ENCODE data around the gene BTNL8.

BTNL8 gene

GRCh38 chr5:180862645-180863044, 36.3 kb upstream of the BTNL8 start:
- Histone ChIP-seq H3K27ac (ENCODE audit: low read depth, low read length) (no peak overlapping the region), H3K9me3 (ENCODE audit: control insufficient read depth in 1 of 2, low read length in 2 of 2) (no peaks in the 10 kb centered on the region), H3K36me3 (ENCODE audit: control insufficient read depth in 1 of 2, insufficient read depth in 2 of 2, low read length in 2 of 2) (peaks cover 0 to 6% of the 10 kb centered on the region in 2 donors), H3K27me3 (ENCODE audit: control insufficient read depth in 1 of 2, insufficient read depth in 2 of 2, low read length in 2 of 2) (no peaks in the 10 kb centered on the region), H3K4me3 (ENCODE audit: low read depth in 1 of 2, low read length in 2 of 2) (no peak overlapping the region), H3K4me1 (ENCODE audit: control insufficient read depth in 1 of 2, insufficient read depth in 2 of 2, low read length in 2 of 2) (peaks cover 18 to 21% of the 10 kb centered on the region in 2 donors), H3K9ac (ENCODE audit: low read depth in 1 of 2, low read length in 2 of 2) (no peak overlapping the region)

GRCh38 chr5:180865981-180866695, 32.8 kb upstream of the BTNL8 start:
- H3K36me3 ChIP-seq (ENCODE audit: control insufficient read depth in 1 of 2, insufficient read depth in 2 of 2, low read length in 2 of 2): no peaks in the 10 kb centered on the region
- H3K27ac ChIP-seq (ENCODE audit: low read depth, low read length): peak overlapping the region; percentile 24
- no peaks in the 10 kb centered on the region for H3K27me3 ChIP-seq (ENCODE audit: control insufficient read depth in 1 of 2, insufficient read depth in 2 of 2, low read length in 2 of 2)
- H3K4me1 ChIP-seq (ENCODE audit: control insufficient read depth in 1 of 2, insufficient read depth in 2 of 2, low read length in 2 of 2): peaks cover 16% of the 10 kb centered on the region in 2 donors
- peak overlapping the region in 1 of 2 donors; percentile 6 for H3K9ac ChIP-seq (ENCODE audit: low read depth in 1 of 2, low read length in 2 of 2)
- H3K9me3 ChIP-seq (ENCODE audit: control insufficient read depth in 1 of 2, low read length in 2 of 2): no peaks in the 10 kb centered on the region
- peak overlapping the region in 1 of 2 donors; percentile 21 for H3K4me3 ChIP-seq (ENCODE audit: low read depth in 1 of 2, low read length in 2 of 2)

- Histone ChIP-seq H3K4me1 (ENCODE audit: control insufficient read depth in 1 of 2, insufficient read depth in 2 of 2, low read length in 2 of 2) (peaks cover 16% of the 10 kb centered on the region in 2 donors), H3K27me3 (ENCODE audit: control insufficient read depth in 1 of 2, insufficient read depth in 2 of 2, low read length in 2 of 2) (no peaks in the 10 kb centered on the region), H3K9me3 (ENCODE audit: control insufficient read depth in 1 of 2, low read length in 2 of 2) (no peaks in the 10 kb centered on the region), H3K4me3 (ENCODE audit: low read depth in 1 of 2, low read length in 2 of 2) (no peak overlapping the region), H3K27ac (ENCODE audit: low read depth, low read length) (no peak overlapping the region), H3K9ac (ENCODE audit: low read depth in 1 of 2, low read length in 2 of 2) (no peak overlapping the region), H3K36me3 (ENCODE audit: control insufficient read depth in 1 of 2, insufficient read depth in 2 of 2, low read length in 2 of 2) (no peaks in the 10 kb centered on the region)
These were observed 32.0 kb upstream of the BTNL8 start for GRCh38 chr5:180866985-180867384.

GRCh38 chr5:180868960-180869359, 30.0 kb upstream of the BTNL8 start:
- Histone ChIP-seq H3K4me1 (ENCODE audit: control insufficient read depth in 1 of 2, insufficient read depth in 2 of 2, low read length in 2 of 2) (peaks cover 11 to 14% of the 10 kb centered on the region in 2 donors), H3K9ac (ENCODE audit: low read depth in 1 of 2, low read length in 2 of 2) (no peak overlapping the region), H3K27ac (ENCODE audit: low read depth, low read length) (no peak overlapping the region), H3K4me3 (ENCODE audit: low read depth in 1 of 2, low read length in 2 of 2) (no peak overlapping the region), H3K36me3 (ENCODE audit: control insufficient read depth in 1 of 2, insufficient read depth in 2 of 2, low read length in 2 of 2) (no peaks in the 10 kb centered on the region), H3K9me3 (ENCODE audit: control insufficient read depth in 1 of 2, low read length in 2 of 2) (no peaks in the 10 kb centered on the region), H3K27me3 (ENCODE audit: control insufficient read depth in 1 of 2, insufficient read depth in 2 of 2, low read length in 2 of 2) (no peaks in the 10 kb centered on the region)

- Histone ChIP-seq H3K4me1 (ENCODE audit: control insufficient read depth in 1 of 2, insufficient read depth in 2 of 2, low read length in 2 of 2) (peaks cover 15 to 16% of the 10 kb centered on the region in 2 donors), H3K9me3 (ENCODE audit: control insufficient read depth in 1 of 2, low read length in 2 of 2) (no peaks in the 10 kb centered on the region), H3K27me3 (ENCODE audit: control insufficient read depth in 1 of 2, insufficient read depth in 2 of 2, low read length in 2 of 2) (no peaks in the 10 kb centered on the region), H3K27ac (ENCODE audit: low read depth, low read length) (no peak overlapping the region), H3K36me3 (ENCODE audit: control insufficient read depth in 1 of 2, insufficient read depth in 2 of 2, low read length in 2 of 2) (no peaks in the 10 kb centered on the region), H3K4me3 (ENCODE audit: low read depth in 1 of 2, low read length in 2 of 2) (no peak overlapping the region), H3K9ac (ENCODE audit: low read depth in 1 of 2, low read length in 2 of 2) (no peak overlapping the region)
These were observed 29.4 kb upstream of the BTNL8 start for GRCh38 chr5:180869587-180869986.

- H3K4me3 ChIP-seq (ENCODE audit: low read depth in 1 of 2, low read length in 2 of 2): no peak overlapping the region
- no peaks in the 10 kb centered on the region for H3K9me3 ChIP-seq (ENCODE audit: control insufficient read depth in 1 of 2, low read length in 2 of 2)
- H3K4me1 ChIP-seq (ENCODE audit: control insufficient read depth in 1 of 2, insufficient read depth in 2 of 2, low read length in 2 of 2): peaks cover 15% of the 10 kb centered on the region in 2 donors
- H3K27me3 ChIP-seq (ENCODE audit: control insufficient read depth in 1 of 2, insufficient read depth in 2 of 2, low read length in 2 of 2): no peaks in the 10 kb centered on the region
- H3K27ac ChIP-seq (ENCODE audit: low read depth, low read length): no peak overlapping the region
- no peaks in the 10 kb centered on the region for H3K36me3 ChIP-seq (ENCODE audit: control insufficient read depth in 1 of 2, insufficient read depth in 2 of 2, low read length in 2 of 2)
- H3K9ac ChIP-seq (ENCODE audit: low read depth in 1 of 2, low read length in 2 of 2): no peak overlapping the region
These were observed 28.5 kb upstream of the BTNL8 start for GRCh38 chr5:180870276-180871068.

- Histone ChIP-seq H3K4me1 (ENCODE audit: control insufficient read depth in 1 of 2, insufficient read depth in 2 of 2, low read length in 2 of 2) (peaks cover 9 to 10% of the 10 kb centered on the region in 2 donors), H3K9me3 (ENCODE audit: control insufficient read depth in 1 of 2, low read length in 2 of 2) (no peaks in the 10 kb centered on the region), H3K27me3 (ENCODE audit: control insufficient read depth in 1 of 2, insufficient read depth in 2 of 2, low read length in 2 of 2) (no peaks in the 10 kb centered on the region), H3K36me3 (ENCODE audit: control insufficient read depth in 1 of 2, insufficient read depth in 2 of 2, low read length in 2 of 2) (no peaks in the 10 kb centered on the region), H3K9ac (ENCODE audit: low read depth in 1 of 2, low read length in 2 of 2) (no peak overlapping the region), H3K27ac (ENCODE audit: low read depth, low read length) (no peak overlapping the region), H3K4me3 (ENCODE audit: low read depth in 1 of 2, low read length in 2 of 2) (no peak overlapping the region)
These were observed 26.5 kb upstream of the BTNL8 start for GRCh38 chr5:180872419-180872818.

- H3K36me3 ChIP-seq (ENCODE audit: control insufficient read depth in 1 of 2, insufficient read depth in 2 of 2, low read length in 2 of 2): no peaks in the 10 kb centered on the region
- no peak overlapping the region for H3K27ac ChIP-seq (ENCODE audit: low read depth, low read length)
- no peak overlapping the region for H3K9ac ChIP-seq (ENCODE audit: low read depth in 1 of 2, low read length in 2 of 2)
- H3K4me3 ChIP-seq (ENCODE audit: low read depth in 1 of 2, low read length in 2 of 2): no peak overlapping the region
- H3K27me3 ChIP-seq (ENCODE audit: control insufficient read depth in 1 of 2, insufficient read depth in 2 of 2, low read length in 2 of 2): no peaks in the 10 kb centered on the region
- H3K9me3 ChIP-seq (ENCODE audit: control insufficient read depth in 1 of 2, low read length in 2 of 2): no peaks in the 10 kb centered on the region
- peaks cover 8 to 9% of the 10 kb centered on the region in 2 donors for H3K4me1 ChIP-seq (ENCODE audit: control insufficient read depth in 1 of 2, insufficient read depth in 2 of 2, low read length in 2 of 2)
These were observed 25.1 kb upstream of the BTNL8 start for GRCh38 chr5:180873615-180874520.

GRCh38 chr5:180874804-180875582, 24.0 kb upstream of the BTNL8 start:
- H3K9me3 ChIP-seq (ENCODE audit: control insufficient read depth in 1 of 2, low read length in 2 of 2): no peaks in the 10 kb centered on the region
- H3K27ac ChIP-seq (ENCODE audit: low read depth, low read length): no peak overlapping the region
- no peaks in the 10 kb centered on the region for H3K36me3 ChIP-seq (ENCODE audit: control insufficient read depth in 1 of 2, insufficient read depth in 2 of 2, low read length in 2 of 2)
- no peak overlapping the region for H3K9ac ChIP-seq (ENCODE audit: low read depth in 1 of 2, low read length in 2 of 2)
- H3K4me3 ChIP-seq (ENCODE audit: low read depth in 1 of 2, low read length in 2 of 2): no peak overlapping the region
- peaks cover 5 to 6% of the 10 kb centered on the region in 2 donors for H3K4me1 ChIP-seq (ENCODE audit: control insufficient read depth in 1 of 2, insufficient read depth in 2 of 2, low read length in 2 of 2)
- H3K27me3 ChIP-seq (ENCODE audit: control insufficient read depth in 1 of 2, insufficient read depth in 2 of 2, low read length in 2 of 2): no peaks in the 10 kb centered on the region

Measured in duodenal mucosa (tissue), 2 donors.